GM12891 (cell line): ENCODE results near the gene SLC2A11.

Source experiments
- POLR2A ChIP-seq: IDR thresholded peaks from 2 replicates; pipeline ENCODE4 v1.6.1; 2011; ENCODE audit warnings: low read depth, low read length, control low read depth
- TAF1 ChIP-seq: IDR thresholded peaks from 2 replicates; pipeline ENCODE4 v1.6.1; 2011; ENCODE audit warnings: low read depth, low read length, control low read depth

GRCh38 chr22:23834793-23835483, 22.7 kb upstream of the SLC2A11 start:
- TF ChIP-seq TAF1 = no peak
- TF ChIP-seq POLR2A = no peak
